ENCODE measurements around the gene ZFAND3.

GRCh38 chr6:38168126-38168525 is 348.6 kb downstream of the ZFAND3 start:
- TF ChIP-seq POLR2A (IDR thresholded peaks at IDR 0.05) (no peak), CTCF (IDR thresholded peaks at IDR 0.05) (no peak)

Data from adrenal gland (tissue), 5 donors.